Measurements from ENCODE around the gene AHCTF1. TPM values are rescaled to one million over a fixed set of nuclear protein-coding genes. Genes with fewer than 3 reads are reported as not detected.

Gene AHCTF1
- total and polyA plus RNA-seq, 9 of the 15 experiments (the other 6 are each of a cell fraction or from before 2014, with no cell fraction given), result 9.4 to 102 (median 47.6) TPM

GRCh38 chr1:246837418-246838117, 94.2 kb downstream of the AHCTF1 start (continued):
- TF ChIP-seq USF1 (CRISPR knock-in tag; IDR thresholded peaks at IDR 0.05), result no peak
- 0 out of 2 replicates have a peak, but pooled peaks have one; percentile 40 for TF ChIP-seq ZNF41 (CRISPR knock-in tag; conservative IDR thresholded peaks at IDR 0.05)
- no peak for TF ChIP-seq ZBTB12 (CRISPR knock-in tag; IDR thresholded peaks at IDR 0.05)
- no peak for TF ChIP-seq MIER1 (IDR thresholded peaks at IDR 0.05; ENCODE audit: low read depth)
- no peak for TF ChIP-seq ETS2 (tag; IDR thresholded peaks at IDR 0.05; ENCODE audit: borderline replicate concordance, poor library complexity, severe bottlenecking)
- TF ChIP-seq FOXJ2 (tag; IDR thresholded peaks at IDR 0.05), result no peak
- TF ChIP-seq MAX (CRISPR knock-in tag; IDR thresholded peaks at IDR 0.05), result no peak
- 0 out of 2 replicates have a peak, but pooled peaks have one; percentile 11 for TF ChIP-seq CBFA2T2 (conservative IDR thresholded peaks at IDR 0.05)
- TF ChIP-seq KHSRP (IDR thresholded peaks at IDR 0.05), result no peak
- no peak for TF ChIP-seq SMAD2 (IDR thresholded peaks at IDR 0.05; ENCODE audit: low read depth, low read length)
- TF ChIP-seq TFE3 (CRISPR knock-in tag; IDR thresholded peaks at IDR 0.05), result no peak
- TF ChIP-seq CEBPZ (IDR thresholded peaks at IDR 0.05; ENCODE audit: borderline replicate concordance, low read depth, low read length), result no peak
- TF ChIP-seq ZNF134 (CRISPR knock-in tag; conservative IDR thresholded peaks at IDR 0.05), result no peak
- TF ChIP-seq ZNF717 (CRISPR knock-in tag; IDR thresholded peaks at IDR 0.05), result no peak
- no peak for TF ChIP-seq ZNF165 (CRISPR knock-in tag; IDR thresholded peaks at IDR 0.05; ENCODE audit: borderline replicate concordance)
- peak; percentile 68; the same call in 1 of the 2 replicates for TF ChIP-seq ZNF584 (CRISPR knock-in tag; IDR thresholded peaks at IDR 0.05; ENCODE audit: low read depth)
- TF ChIP-seq MED1 (CRISPR knock-in tag; IDR thresholded peaks at IDR 0.05; ENCODE audit: borderline replicate concordance), result no peak
- TF ChIP-seq ZNF695 (CRISPR knock-in tag; IDR thresholded peaks at IDR 0.05), result no peak

Data from K562 (cell line).